SU-DHL-6 (cell line): ENCODE data around the gene MAP7.

ENCODE experiments used
- EZH2phosphoT487 ChIP-seq: fragments of 200-600 bp; sonication (generic), shearing (Covaris generic); conservative IDR thresholded peaks from 2 replicates; pipeline ENCODE4 v1.6.1; 2018; ENCODE audit warnings: mild to moderate bottlenecking, antibody characterized with exemption, low read length, moderate library complexity, mixed read lengths
- TF ChIP-seq, protein P1 (sequence below): fragments of 200-600 bp; sonication (generic); IDR thresholded peaks from one replicate; pipeline ENCODE4 v1.5.1; 2017; ENCODE audit warnings: antibody characterized with exemption, mild to moderate bottlenecking, low read length, moderate library complexity; ENCODE audit not compliant: insufficient read depth, poor library complexity, severe bottlenecking

- TF ChIP-seq, protein P1, sequence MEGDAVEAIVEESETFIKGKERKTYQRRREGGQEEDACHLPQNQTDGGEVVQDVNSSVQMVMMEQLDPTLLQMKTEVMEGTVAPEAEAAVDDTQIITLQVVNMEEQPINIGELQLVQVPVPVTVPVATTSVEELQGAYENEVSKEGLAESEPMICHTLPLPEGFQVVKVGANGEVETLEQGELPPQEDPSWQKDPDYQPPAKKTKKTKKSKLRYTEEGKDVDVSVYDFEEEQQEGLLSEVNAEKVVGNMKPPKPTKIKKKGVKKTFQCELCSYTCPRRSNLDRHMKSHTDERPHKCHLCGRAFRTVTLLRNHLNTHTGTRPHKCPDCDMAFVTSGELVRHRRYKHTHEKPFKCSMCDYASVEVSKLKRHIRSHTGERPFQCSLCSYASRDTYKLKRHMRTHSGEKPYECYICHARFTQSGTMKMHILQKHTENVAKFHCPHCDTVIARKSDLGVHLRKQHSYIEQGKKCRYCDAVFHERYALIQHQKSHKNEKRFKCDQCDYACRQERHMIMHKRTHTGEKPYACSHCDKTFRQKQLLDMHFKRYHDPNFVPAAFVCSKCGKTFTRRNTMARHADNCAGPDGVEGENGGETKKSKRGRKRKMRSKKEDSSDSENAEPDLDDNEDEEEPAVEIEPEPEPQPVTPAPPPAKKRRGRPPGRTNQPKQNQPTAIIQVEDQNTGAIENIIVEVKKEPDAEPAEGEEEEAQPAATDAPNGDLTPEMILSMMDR, result no peak
- no peak for TF ChIP-seq EZH2phosphoT487
Observed at GRCh38 chr6:136326038-136326553, 224.1 kb downstream of the MAP7 start.
